Dermis microvascular lymphatic vessel endothelial cell (primary cell): ENCODE measurements around the gene FILIP1. TPM values are rescaled to one million over a fixed set of nuclear protein-coding genes. Genes with fewer than 3 reads are reported as not detected.

Source experiments
- DNase-seq, 2 donors: peaks; one replicate each; pipeline versions ENCODE4 v3.0.0 to v3.0.0-alpha.2; 2010; ENCODE audit warnings: low read depth in 2 of 2
- total RNA-seq: library from RNA; depleted of rRNA; stranded (reverse); fragments of >200 nt; gene quantifications from 2 replicates; pipeline ENCODE4 v1.2.1, GENCODE V29; 2014

FILIP1 gene, protein sequence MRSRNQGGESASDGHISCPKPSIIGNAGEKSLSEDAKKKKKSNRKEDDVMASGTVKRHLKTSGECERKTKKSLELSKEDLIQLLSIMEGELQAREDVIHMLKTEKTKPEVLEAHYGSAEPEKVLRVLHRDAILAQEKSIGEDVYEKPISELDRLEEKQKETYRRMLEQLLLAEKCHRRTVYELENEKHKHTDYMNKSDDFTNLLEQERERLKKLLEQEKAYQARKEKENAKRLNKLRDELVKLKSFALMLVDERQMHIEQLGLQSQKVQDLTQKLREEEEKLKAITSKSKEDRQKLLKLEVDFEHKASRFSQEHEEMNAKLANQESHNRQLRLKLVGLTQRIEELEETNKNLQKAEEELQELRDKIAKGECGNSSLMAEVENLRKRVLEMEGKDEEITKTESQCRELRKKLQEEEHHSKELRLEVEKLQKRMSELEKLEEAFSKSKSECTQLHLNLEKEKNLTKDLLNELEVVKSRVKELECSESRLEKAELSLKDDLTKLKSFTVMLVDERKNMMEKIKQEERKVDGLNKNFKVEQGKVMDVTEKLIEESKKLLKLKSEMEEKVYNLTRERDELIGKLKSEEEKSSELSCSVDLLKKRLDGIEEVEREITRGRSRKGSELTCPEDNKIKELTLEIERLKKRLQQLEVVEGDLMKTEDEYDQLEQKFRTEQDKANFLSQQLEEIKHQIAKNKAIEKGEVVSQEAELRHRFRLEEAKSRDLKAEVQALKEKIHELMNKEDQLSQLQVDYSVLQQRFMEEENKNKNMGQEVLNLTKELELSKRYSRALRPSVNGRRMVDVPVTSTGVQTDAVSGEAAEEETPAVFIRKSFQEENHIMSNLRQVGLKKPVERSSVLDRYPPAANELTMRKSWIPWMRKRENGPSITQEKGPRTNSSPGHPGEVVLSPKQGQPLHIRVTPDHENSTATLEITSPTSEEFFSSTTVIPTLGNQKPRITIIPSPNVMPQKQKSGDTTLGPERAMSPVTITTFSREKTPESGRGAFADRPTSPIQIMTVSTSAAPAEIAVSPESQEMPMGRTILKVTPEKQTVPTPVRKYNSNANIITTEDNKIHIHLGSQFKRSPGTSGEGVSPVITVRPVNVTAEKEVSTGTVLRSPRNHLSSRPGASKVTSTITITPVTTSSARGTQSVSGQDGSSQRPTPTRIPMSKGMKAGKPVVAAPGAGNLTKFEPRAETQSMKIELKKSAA (N-terminal part only)
- total RNA-seq = 1.7 and 3.8 TPM in 2 replicates

DNA sequence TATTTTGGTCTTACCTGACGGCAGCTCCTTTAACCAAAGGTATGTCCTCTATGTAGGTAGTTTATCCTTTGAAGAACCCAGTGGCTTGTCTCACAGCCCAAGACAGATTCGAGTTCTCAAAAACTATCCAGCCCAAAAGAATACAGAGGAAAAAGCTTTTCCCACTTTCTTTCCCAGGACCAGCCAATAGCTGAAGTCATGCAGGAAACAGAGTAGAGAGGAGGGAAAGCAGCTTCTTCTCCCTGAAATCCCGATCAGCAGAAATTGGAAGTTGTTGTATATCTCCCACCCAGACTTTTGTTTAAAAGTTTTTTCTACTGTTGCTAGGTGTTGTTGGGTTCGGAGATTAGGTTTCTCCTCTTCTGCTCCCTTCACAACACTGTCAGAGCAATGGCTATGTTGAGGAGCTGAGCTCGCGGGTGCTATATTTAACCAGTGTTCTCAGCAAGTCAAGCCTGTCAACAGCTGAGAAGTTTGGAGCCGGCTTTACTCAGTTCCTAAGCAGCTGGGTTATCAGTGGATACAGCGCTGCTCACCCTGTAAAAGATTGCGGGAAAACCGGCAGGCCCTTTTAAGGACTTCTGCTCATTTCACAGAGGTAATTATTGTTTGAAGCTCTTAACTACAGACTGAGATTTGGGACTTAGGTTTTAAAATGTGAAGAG is at the start of gene FILIP1:
FILIP1 (minus strand) TSS at position 401 of the 665 bp plus-strand sequence. CDS start 78,828 bp downstream, outside the sequence.
- DNase-seq = peak in 1 of 2 donors; percentile 39

GRCh38 chr6:75543311-75543710 is 49.7 kb upstream of the FILIP1 start:
- DNase-seq = no peak

GRCh38 chr6:75539136-75539535 is 45.5 kb upstream of the FILIP1 start:
- DNase-seq = no peak

DNA sequence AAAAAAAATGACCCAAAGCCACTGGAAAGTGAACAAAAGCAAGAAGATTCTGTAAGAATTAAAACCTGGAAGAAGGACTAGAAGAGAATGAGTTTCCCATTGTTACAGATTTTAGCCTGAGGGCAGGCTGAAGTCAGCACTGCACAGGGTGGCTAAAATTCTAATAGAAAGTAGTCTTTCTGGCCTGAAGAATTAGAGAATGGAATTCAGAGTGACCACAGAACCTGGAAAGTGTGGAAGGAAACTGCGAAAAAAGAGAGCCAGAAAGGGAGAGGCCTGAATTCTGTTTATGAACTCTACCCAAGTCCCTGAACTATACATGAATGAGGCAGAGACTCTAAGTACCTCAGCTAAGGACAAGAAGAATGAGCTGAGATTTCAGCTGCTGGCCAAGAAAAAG is 38.9 kb upstream of the FILIP1 start:
- DNase-seq = no peak

DNA sequence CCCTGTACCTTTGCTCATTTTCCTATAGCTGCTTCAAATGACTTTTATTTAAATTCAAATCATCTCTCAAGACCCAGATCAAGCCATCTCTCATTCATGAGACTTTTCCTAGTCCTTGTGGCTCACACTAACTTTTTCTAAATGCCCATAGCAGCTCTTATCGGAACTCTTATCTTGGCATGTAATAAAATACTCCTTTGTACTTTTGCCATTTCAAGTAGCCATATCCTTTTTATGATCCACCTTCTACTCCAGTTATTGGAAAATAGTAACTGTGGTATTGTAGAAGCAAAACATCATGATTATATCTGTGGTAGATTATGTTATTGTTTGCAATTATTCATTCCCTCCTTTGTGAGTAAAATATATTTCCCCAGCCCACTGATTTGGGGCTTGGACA is 37.6 kb upstream of the FILIP1 start:
- no peak for DNase-seq

DNA sequence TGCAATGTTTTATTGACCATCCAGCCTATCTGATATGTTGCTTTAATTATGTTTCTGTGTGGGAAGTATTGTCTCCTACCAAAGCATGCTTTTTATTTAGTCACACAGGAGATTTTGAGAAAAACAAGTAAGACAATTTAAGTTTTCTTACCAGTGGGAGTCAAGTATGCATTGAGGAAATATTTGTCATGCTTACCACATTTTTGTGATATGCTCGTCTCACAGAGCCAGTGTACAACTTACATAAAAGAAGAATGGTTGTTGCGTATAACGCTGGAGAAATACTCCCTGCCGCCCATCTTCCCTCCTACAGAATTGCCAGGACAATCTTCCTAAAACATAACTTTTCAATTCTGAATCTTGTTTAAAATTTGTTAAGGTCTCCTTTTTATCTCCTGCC is 37.1 kb upstream of the FILIP1 start:
- DNase-seq = no peak

DNA sequence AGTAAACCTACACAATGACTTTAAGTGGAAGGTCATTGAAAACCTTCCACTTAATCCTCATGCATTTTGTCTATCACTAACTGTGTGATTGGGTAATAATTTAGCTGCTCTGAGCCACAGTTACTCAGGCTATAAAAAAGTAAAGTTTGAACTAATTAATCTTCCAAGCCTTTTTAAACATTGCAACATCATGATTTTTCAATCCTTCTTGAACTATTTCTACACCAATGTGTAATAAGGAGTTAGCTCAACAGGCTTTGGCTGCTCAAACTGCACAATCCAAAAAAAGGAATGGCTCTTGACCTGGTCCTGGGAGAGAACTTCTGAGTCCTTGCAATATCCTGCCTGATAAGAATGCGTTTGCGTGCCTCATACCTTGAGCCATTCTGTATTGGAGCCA is 34.8 kb upstream of the FILIP1 start:
- no peak for DNase-seq

- DNase-seq = peak; percentile 66 to 84
Measured at GRCh38 chr6:75526502-75527127, 33.0 kb upstream of the FILIP1 start.

DNA sequence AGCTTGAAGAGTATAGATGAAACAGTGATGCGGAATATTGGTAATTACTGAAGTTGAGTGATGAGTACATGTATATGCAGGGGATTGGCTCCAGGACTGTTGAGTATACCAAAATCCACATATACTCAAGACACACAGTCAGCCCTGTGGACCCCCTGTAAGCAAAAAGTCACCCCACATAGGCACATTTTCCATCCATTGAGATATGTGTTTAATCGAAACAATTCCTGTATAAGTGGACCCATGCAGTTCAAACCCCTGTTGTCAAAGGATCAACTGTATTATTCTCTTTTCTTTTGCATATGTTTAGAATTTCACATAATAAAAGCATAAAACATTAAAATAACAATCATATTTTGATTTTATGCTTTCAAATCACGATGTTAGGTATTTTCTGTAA is 32.1 kb upstream of the FILIP1 start:
- DNase-seq = no peak

GRCh38 chr6:75524322-75524972 is 30.8 kb upstream of the FILIP1 start:
- DNase-seq = peak in 1 of 2 donors; percentile 89

DNA sequence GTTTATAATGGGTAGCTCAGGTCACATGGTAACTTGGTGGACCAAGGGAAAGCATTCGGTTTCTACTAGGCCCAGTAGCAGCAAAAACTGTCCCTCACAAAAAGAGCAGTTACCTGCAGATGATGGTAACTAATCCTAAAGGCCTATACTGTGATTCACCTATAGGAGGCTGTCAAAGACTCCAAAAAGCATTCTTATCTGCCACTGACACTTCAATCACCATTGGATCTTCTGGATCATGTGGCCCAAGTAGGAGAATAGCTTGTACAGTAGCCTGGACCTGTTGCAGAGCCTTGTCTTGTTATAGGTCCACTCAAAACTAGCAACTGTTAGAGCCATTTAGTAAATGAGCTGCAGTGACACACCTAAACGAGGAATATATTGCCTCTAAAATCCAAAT is 23.2 kb upstream of the FILIP1 start:
- no peak for DNase-seq

DNA sequence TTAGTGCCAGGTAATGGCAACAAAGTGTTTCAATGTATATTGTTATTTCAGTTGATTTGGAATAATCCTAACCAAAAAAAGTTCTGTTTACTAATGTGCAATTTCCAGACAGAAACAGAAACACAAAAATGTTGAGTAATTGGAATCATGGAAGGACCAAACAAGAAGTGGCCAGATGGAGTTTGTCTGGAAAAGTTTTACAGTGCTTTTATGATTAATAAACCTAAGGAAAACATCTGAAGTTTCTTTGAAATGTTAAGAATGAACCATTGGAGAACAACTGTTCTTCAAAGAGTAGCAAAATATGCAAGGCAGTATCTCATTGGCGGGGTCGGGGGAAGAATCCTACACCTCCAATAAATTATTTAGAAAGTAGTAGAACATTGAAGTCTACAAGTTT is 19.0 kb upstream of the FILIP1 start:
- DNase-seq = no peak

GRCh38 chr6:75505424-75505823 is 11.8 kb upstream of the FILIP1 start:
- DNase-seq = no peak

GRCh38 chr6:75504465-75505222 is 11.0 kb upstream of the FILIP1 start:
- DNase-seq = peak in 1 of 2 donors; percentile 15

GRCh38 chr6:75503291-75503690 is 9.7 kb upstream of the FILIP1 start:
- peak in 1 of 2 donors; percentile 86 for DNase-seq

DNA sequence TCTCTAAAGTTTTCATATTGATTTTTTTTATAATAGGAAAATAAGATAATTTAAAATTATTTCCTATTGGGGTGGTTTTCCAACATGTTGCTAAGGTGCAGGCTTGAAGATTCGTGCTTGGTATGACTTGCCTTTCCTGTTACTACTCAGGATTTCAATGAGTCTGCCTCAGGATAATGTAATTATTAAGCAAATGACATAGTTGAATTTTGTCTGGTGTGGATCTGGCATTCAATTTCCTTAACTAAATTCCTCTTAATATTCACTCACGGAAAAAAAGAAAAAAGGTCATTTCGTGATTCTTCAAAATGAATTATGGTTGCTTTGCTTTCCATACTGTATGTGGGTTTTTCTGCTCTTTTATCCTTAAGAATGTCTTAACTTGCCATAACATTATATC is 9.3 kb upstream of the FILIP1 start:
- DNase-seq = no peak

GRCh38 chr6:75501756-75502155 is 8.2 kb upstream of the FILIP1 start:
- DNase-seq = peak in 1 of 2 donors; percentile 78

- no peak for DNase-seq
Measured at GRCh38 chr6:75499640-75500039, 6.0 kb upstream of the FILIP1 start.

DNA sequence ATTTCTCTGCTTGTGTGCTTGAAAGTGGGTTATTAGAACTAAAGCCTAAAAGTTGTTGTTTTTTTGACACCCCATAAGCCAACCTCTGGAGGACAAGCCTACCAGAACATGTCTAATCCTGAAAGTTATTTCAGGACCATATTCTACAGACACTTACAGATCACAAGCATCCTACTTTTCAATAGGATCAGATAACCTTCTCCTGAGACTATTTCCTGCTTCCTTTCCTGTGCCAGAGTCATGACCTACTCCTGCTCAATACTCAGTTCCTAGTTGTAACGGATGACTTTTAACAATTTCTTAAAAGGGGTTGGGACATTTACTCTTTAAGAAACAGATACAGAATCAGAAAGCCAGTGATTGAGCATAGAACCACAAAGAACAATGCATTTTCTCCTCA is 5.3 kb upstream of the FILIP1 start:
- peak in 1 of 2 donors; percentile 61 for DNase-seq
